ENCODE measurements around the gene CDH4.

Gene CDH4

DNA sequence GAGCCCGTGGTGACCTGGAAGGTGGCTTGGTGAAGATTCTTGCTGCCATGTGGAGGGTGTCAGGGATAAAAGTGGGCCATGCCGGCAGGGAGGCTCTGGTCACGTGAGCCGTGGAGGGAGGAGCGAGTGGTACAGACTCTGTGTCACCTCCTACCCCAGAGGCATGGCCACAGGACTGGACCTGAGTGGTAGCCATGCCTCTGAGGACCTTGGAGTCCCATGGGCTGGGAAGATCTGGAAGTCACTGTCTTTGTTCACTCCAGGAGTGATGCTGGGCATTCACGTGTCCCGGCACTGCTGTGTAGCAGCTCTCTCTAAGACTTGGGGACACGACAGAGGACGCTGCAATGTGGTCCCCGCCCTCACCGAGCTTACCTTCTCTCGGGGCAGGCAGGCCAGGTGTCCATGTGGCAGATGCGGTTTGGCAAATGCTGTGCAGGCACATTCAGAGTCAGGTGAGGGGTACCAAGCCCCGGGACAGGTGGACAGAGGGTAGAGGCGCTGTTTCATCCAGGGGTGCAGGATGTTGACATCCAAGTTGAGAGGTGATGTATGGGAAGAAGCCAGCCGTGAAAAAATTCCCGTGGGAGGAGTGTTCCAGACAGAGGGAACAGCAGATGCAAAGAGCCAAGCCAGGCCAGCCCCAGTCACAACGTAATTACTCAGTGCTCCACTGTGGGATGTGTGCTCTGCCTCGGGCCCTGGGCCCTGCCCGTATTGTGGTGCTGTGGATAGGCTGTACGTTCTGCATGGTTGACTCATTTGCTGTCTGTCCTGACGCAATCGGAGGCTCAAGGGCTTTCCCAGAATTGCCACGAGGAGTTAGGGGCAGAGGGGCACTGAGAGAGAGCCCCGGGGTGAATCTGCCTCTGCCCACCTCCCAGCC lies 505.9 kb downstream of the CDH4 start:
- TF ChIP-seq ZFX (IDR thresholded peaks at IDR 0.05): no peak
- TF ChIP-seq, protein P1, sequence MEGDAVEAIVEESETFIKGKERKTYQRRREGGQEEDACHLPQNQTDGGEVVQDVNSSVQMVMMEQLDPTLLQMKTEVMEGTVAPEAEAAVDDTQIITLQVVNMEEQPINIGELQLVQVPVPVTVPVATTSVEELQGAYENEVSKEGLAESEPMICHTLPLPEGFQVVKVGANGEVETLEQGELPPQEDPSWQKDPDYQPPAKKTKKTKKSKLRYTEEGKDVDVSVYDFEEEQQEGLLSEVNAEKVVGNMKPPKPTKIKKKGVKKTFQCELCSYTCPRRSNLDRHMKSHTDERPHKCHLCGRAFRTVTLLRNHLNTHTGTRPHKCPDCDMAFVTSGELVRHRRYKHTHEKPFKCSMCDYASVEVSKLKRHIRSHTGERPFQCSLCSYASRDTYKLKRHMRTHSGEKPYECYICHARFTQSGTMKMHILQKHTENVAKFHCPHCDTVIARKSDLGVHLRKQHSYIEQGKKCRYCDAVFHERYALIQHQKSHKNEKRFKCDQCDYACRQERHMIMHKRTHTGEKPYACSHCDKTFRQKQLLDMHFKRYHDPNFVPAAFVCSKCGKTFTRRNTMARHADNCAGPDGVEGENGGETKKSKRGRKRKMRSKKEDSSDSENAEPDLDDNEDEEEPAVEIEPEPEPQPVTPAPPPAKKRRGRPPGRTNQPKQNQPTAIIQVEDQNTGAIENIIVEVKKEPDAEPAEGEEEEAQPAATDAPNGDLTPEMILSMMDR (conservative IDR thresholded peaks at IDR 0.05): no peak
- H3K27ac ChIP-seq: no peak overlapping the region

- TF ChIP-seq ZFX (IDR thresholded peaks at IDR 0.05): no peak
- TF ChIP-seq, protein P1 (conservative IDR thresholded peaks at IDR 0.05): no peak
- H3K27ac ChIP-seq: no peak overlapping the region
Measured at GRCh38 chr20:61758564-61759200, 506.6 kb downstream of the CDH4 start.

DNA sequence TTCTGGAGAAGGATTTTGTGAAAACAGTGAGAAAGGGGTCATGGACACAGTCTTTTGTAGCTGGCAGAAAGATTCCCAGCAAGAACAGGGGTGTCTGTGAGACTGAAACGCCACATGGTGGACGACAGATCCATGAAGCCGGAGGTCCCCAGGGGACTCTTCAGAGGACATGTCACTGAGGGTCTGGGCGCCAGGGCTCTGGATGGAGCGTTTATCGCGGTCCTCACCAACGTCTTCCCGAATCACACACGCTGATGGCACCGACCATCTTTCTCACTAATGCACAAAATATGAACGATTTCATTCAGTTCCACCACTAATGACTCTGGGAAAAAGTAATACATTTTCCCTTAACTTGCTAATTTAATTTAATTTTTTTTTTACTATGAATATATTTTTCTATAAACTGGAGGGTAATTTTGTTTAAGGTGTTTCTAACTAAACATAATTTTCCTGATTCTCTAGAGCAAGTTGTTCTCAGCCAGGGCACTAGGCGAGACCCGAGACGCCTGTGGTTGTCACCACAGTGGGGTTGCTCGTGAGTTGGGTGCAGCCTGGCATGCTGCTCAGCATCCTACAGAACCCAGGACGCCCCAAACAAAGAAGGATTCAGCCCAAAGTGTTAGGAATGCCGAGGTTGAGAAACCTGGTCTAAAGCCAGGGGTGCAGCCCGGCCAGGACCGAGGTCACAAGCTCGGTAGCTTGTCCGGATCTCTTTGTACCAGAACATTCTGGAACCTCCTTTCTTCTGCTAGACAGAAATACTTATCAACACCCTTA lies 507.4 kb downstream of the CDH4 start:
- TF ChIP-seq, protein P1 (conservative IDR thresholded peaks at IDR 0.05): no peak
- no peak for TF ChIP-seq ZFX (IDR thresholded peaks at IDR 0.05)
- no peak overlapping the region for H3K27ac ChIP-seq

GRCh38 chr20:61760321-61760720 lies 508.3 kb downstream of the CDH4 start:
- no peak for TF ChIP-seq ZFX (IDR thresholded peaks at IDR 0.05)
- TF ChIP-seq, protein P1 (conservative IDR thresholded peaks at IDR 0.05): no peak

GRCh38 chr20:61760731-61761130 lies 508.7 kb downstream of the CDH4 start:
- H3K27ac ChIP-seq: no peak overlapping the region
- TF ChIP-seq, protein P1 (conservative IDR thresholded peaks at IDR 0.05): no peak
- TF ChIP-seq ZFX (IDR thresholded peaks at IDR 0.05): no peak

More at GRCh38 chr20:61760321-61760720, 508.3 kb downstream of the CDH4 start:
- no peak overlapping the region for H3K27ac ChIP-seq

DNA sequence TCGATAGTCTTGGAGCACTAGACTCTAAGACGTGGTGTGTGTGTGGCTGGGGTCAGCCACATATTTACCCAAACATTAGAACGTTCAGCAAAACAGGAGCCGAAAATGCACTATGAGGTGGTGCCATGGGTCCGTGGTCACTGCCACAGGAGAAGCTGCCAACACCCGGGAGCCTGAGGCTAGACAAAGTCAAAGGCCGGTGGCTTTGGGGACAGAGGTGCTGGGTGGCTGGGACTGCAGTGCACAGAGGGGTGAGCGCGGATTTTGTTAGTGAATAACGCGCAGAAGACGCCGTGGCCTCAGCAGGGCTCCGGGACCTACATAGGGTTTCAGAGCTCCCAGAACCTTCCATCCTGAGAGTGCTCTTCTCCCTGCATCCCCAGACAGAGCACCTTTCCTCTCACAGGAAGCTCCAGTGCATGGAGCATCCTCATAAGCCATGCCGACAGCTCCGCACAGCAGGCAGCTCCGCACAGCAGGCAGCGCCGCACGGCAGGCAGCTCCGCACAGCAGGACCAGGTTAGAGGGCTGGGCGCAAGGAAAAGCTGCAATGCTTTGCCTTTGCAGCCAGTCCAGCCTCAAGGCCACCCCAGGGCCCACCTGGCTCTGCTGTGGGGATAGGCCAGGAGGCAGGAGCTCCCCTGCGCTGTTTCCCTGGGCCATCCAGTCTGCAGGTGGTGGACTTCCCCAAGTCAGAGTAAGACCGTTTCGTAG lies 509.5 kb downstream of the CDH4 start:
- TF ChIP-seq ZFX (IDR thresholded peaks at IDR 0.05): no peak
- TF ChIP-seq, protein P1 (conservative IDR thresholded peaks at IDR 0.05): no peak
- H3K27ac ChIP-seq: no peak overlapping the region

All from C4-2B (cell line).